ENCODE results near the gene FOXR1.
"Not testable (repeated sequence)": the region's sequence is repeated elsewhere in the genome, so short reads cannot be mapped to it uniquely, and the experiment has no call there.

Gene FOXR1

DNA sequence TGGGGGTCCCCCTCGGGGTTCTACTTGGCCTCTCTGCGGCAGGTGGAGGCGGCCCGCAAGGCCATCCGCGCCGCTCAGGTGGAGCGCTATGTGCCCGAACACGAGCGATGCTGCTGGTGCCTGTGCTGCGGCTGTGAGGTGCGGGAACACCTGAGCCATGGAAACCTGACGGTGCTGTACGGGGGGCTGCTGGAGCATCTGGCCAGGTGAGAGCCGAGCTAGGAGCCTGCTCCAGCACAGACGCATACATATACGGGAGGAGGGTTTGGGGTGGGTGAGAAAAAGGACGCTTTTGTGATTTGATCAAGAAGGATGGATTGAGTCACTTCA, 26.8 kb downstream of the FOXR1 start:
- peak; percentile 46 for DNase-seq

DNA sequence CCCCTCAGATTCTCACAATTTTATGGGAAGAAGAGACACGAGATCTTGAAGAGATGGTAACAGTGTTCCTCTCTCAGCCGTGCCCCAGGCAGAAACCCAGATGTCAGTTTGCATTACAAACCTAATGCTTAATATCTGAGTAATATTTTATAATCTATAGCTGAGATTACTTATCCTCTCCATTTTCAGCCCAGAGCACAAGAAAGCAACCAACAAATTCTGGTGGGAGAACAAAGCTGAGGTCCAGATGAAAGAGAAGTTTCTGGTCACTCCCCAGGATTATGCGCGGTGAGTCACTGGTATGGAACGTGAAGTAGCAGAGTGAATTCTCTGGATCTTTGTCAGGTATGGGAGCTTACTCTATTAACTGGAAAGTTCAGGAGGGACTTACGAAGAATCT, 27.3 kb downstream of the FOXR1 start:
- no peak for DNase-seq

- no peak for DNase-seq
These were observed 29.3 kb downstream of the FOXR1 start for GRCh38 chr11:119000906-119001305.

DNA sequence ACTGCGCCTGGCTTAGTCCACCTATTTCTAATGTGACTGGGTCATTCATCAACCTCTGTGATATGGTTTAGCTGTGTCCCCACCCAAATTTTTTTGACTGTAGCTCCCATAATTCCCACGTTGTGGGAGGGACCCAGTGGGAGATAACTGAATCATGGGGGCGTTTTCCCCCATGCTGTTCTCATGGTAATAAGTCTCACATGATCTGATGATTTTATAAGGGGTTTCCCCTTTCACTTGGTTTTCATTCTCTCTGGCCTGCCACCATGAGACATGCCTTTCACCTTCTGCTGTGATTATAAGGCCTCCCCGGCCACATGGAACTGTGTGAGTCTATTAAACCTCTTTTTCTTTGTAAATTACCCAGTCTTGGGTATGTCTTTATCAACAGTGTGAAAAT, 35.1 kb downstream of the FOXR1 start:
- no peak for DNase-seq

DNA sequence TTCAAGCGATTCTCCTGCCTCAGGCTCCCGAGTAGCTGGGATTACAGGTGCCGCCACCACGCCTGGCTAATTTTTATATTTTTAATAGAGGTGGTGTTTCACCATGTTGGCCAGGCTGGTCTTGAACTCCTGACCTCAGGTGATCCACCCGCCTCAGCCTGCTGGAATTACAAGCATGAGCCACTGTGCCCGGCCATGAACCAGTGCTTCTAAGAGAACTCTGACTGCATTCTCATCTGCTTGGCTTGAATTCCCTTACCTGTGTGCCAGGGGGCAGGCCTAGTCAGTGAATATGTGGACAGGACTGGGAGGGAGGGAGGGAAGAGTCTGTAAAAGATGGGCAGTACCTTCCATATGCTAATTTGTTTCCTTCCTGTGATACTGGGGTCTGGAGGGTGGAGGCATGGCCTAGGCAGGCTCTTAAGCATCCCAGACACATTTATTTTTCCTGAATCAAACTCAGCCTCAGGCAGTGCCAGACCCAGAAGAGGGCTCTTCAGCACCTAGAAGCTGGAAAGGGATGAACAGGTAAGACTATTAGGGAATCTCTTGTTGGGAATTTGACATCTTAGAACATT, 40.0 kb downstream of the FOXR1 start:
- no peak for DNase-seq

DNA sequence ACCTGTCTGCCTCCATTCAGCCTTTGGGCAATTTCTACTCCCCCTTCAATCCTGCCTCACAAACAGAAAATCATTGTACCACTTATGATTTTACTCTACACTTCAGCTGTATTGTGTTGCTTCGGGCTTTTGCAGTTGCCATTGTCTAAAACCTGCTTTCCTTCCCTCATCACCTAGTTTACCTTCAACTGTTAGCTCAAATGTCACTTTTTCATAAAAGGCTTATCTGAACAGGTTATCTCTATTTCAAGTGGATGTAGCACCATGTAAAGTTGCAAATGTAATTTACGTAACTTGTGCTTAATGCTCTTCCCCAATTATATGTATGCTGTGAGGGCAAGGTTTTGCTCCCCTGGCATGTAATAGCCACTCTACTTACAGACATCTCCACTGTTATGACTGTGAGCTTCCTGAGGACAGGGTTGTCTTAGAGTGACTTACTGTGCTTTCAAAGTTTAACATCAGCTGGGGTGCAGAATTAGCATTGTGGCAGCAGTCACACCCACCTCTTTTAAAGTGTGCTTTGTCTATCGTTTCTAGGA, 41.1 kb downstream of the FOXR1 start:
- DNase-seq: no peak

GRCh38 chr11:119014209-119014924, 42.8 kb downstream of the FOXR1 start:
- DNase-seq: no peak

- no peak for DNase-seq
These were observed 43.6 kb downstream of the FOXR1 start for GRCh38 chr11:119015054-119015611.

GRCh38 chr11:119016216-119017009, 44.9 kb downstream of the FOXR1 start:
- DNase-seq: no peak

- DNase-seq: not testable (repeated sequence)
These were observed 45.8 kb downstream of the FOXR1 start for GRCh38 chr11:119017377-119017776.

DNA sequence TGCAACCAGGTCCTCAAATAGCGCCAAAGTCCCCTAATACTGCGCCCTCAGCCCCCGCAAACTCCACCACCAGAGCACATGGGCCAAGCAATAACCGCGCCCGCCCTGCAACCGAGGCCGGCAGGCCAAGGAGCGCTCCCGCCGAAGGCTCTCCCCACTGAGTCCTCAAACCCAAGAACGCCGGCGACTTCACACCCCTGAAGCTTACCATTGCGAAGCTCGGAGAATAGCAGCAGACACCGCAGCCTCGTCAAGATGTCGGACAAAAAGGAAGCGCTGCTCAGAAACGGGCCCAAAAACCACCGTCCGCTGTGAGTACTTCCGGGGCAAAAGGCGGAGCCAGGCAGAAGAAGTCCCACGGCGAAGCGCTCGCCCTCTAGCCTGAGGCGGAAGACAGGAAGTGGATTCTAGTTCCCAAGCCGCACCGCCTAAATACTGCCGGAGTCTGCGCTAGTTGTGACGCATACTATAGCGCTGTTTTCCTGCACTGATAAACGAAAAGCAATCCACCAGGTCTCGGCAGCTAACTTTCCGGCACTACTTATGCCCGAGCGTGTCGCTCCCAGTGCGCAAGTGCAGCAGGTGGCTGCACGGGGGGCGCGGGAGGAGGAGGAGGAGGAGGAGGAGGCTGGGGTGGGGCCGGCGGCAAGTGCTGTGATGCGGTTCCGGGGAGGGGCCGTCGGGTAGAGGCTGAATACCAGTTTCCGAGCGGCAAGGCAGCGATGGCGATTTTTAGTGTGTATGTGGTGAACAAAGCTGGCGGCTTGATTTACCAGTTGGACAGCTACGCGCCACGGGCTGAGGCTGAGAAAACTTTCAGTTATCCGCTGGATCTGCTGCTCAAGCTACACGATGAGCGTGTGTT, 46.7 kb downstream of the FOXR1 start, which contains the start of the genes RPS25 and TRAPPC4:
Gene RPS25, minus strand, starts transcription at position 270 of the 865 bp plus-strand sequence. Its CDS starts 59 bp downstream, at position 211.
Gene TRAPPC4, plus strand, starts transcription at position 693 of the 865 bp plus-strand sequence. Its CDS starts 30 bp downstream, at position 723.
- peak; percentile 96 for DNase-seq

- DNase-seq: no peak
These were observed 48.4 kb downstream of the FOXR1 start for GRCh38 chr11:119019996-119020395.

DNA sequence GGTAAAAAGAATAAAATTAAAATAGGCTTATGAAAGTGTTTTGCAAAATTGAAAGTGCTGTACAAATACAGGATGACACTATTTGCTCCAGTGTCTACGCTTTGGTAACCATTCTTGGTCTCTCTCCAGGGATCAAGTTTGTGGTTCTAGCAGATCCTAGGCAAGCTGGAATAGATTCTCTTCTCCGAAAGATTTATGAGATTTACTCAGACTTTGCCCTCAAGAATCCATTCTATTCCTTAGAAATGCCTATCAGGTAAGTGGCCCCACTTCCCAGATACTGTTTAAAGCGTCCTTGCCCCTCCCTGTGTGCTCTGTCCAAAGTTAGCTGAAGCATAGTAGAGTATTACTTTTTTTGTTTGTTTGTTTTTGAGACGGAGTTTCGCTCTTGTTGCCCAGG, 50.1 kb downstream of the FOXR1 start:
- DNase-seq: no peak

DNA sequence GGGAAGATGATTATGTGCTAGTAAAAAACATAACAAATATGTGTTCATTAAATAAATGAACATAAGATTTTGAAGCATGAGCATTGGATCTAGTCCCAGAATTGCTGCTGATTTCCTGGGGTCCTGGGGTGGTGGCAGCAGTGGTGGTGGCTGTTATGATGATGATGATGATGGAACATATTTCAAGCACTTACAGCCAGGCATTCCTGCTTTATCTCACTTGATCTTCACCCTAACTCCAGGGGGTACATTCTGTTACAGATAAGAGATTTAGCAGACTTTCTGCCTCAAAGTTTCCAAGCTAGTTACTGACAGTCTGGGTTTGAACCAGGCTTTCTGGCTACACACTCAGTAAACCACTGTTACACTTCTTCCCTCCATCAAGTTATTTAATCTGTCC, 52.2 kb downstream of the FOXR1 start:
- no peak for DNase-seq

DNA sequence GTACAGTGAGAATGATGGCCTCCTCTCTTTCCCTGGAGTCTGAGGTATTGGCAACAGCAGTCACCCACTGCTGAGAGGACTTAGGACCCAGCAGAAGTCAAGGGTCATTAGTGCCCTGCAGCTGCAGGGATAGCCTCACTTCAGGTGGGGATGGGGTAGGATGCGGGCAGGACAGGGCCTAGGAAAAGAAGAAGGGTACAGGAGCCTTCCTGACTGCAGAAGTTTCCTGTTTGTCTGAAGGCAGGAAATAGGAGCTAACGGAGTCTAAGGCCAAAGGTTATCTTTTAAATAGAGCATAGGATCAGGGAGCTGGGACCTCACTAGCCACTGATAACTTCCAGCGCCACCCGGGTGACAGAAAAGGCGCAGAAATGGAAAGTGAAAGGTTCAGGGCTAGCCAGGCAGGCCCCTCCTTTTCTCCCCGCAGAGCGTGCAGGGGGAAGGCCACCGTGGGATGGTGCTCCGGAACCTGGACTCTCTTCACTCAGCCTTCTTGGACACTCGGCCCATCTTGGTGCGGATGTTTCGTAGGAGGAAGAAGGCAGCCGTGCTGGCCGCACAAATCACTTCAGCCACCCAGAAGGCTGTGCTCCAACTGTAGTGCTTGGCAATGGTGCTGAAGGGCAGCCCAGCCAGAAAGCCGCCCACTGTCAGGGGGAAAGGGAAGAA, 53.0 kb downstream of the FOXR1 start:
- no peak for DNase-seq

GRCh38 chr11:119025099-119025473, 53.5 kb downstream of the FOXR1 start:
- DNase-seq: no peak

- no peak for DNase-seq
These were observed 54.0 kb downstream of the FOXR1 start for GRCh38 chr11:119025541-119025940.

DNA sequence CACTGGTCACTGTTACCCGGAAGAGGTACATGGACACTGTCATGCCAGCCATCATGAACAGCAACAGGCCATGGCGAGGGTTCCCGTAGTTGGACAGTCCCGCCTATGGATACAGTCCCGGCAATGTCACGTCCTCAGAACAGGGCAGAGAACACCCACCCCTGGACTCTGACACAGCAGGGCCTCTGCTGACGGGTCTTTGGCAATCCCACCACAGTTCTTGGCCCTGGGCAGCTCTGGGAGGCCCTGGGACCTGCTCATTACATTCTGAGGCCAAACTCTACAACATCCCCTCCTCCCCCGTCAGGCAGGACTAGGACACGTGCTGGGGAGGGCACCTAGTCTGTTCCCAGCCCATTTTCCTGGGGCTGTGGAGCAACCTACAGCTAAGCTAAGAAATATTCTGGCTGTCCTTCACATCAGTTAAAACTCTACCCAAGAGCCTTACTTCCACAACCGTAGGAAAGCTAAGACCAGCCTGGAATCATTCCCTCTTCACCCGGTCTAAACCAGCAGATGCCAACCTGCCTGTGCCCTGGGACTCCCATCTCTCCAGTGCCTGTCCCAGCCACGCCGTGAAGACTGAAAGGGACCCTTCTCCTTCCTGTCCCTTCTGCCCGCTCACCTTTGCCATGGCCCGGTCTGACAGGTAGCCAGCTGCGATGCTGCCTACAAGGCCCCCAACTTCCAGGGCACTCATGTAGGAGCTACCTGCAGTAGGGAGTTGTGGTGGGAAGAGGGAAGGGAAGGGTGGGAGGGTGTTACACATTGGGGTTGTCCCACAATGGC, 54.6 kb downstream of the FOXR1 start:
- no peak for DNase-seq

DNA sequence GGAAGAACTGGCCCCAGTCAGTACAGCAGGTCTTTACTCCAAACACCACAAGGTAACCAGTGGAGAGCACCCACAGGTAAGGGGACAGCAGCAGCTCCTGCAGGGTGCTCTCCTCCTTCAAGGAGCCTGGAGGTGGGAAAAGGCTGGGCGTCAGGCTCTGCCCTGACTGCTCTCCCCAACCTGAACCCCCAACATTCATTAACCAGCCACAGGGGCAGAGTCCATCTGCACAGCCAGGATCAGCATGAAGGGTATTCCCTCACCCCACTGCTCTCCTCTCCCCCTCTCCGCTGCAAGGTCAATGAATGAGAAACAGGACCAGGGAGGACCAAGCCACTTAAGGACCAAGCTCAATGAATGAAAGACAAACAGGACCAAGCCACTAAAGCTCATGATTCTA, 55.4 kb downstream of the FOXR1 start:
- DNase-seq: no peak

GRCh38 chr11:119027561-119028345, 56.2 kb downstream of the FOXR1 start:
- no peak for DNase-seq
